ENCODE results near the gene FBXO15.

Gene FBXO15

GRCh38 chr18:74040459-74041332 lies 106.9 kb downstream of the FBXO15 start:
- no peak for FAIRE-seq

GRCh38 chr18:74040008-74040407 lies 107.6 kb downstream of the FBXO15 start:
- FAIRE-seq = no peak

GRCh38 chr18:74029161-74029560 lies 118.5 kb downstream of the FBXO15 start:
- FAIRE-seq = no peak

All from G401.6 (cell line).